BE2C (cell line): Measurements from ENCODE around the gene TRMO.

Experiments
- DNase-seq: peaks from one replicate; pipeline ENCODE4 v3.0.0-alpha.2; 2020
- H3K27me3 ChIP-seq: fragments of 250-450 bp; sonication (Bioruptor Pico); 2 replicates; pipeline ENCODE4 v1.5.1; 2020; ENCODE audit warnings: mild to moderate bottlenecking
- H3K36me3 ChIP-seq: fragments of 250-450 bp; sonication (Bioruptor Pico); 2 replicates; pipeline ENCODE4 v1.5.1; 2020; ENCODE audit warnings: mild to moderate bottlenecking
- H3K4me1 ChIP-seq: fragments of 250-450 bp; sonication (Bioruptor Pico); 2 replicates; pipeline ENCODE4 v1.5.1; 2020
- H3K4me3 ChIP-seq: 2 replicates; pipeline ENCODE4 v1.5.1; 2011; ENCODE audit warnings: low read depth, low read length
- H3K9me3 ChIP-seq: fragments of 250-450 bp; sonication (Bioruptor Pico); 2 replicates; pipeline ENCODE4 v1.5.1; 2020
- CTCF ChIP-seq: IDR thresholded peaks from 2 replicates; pipeline ENCODE4 v1.5.1; 2012; ENCODE audit warnings: mild to moderate bottlenecking, low read depth, low read length

TRMO gene

GRCh38 chr9:97933297-97933998, 11.1 kb upstream of the TRMO start:
- Histone ChIP-seq H3K4me3 (no peak overlapping the region), H3K27me3 (peaks cover 84% of the 10 kb centered on the region), H3K9me3 (no peaks in the 10 kb centered on the region), H3K4me1 (no peaks in the 10 kb centered on the region), H3K36me3 (no peaks in the 10 kb centered on the region)
- no peak for DNase-seq
- no peak for TF ChIP-seq CTCF

- Histone ChIP-seq H3K4me3 (no peak overlapping the region), H3K27me3 (peaks cover 88% of the 10 kb centered on the region), H3K9me3 (no peaks in the 10 kb centered on the region), H3K36me3 (no peaks in the 10 kb centered on the region), H3K4me1 (no peaks in the 10 kb centered on the region)
- TF ChIP-seq CTCF, result no peak
- no peak for DNase-seq
Observed at GRCh38 chr9:97930972-97931371, 8.7 kb upstream of the TRMO start.

GRCh38 chr9:97928986-97929604, 6.8 kb upstream of the TRMO start:
- H3K9me3 ChIP-seq, result no peaks in the 10 kb centered on the region
- H3K27me3 ChIP-seq, result peaks cover 88% of the 10 kb centered on the region
- TF ChIP-seq CTCF, result no peak
- H3K4me1 ChIP-seq, result no peaks in the 10 kb centered on the region
- no peak overlapping the region for H3K4me3 ChIP-seq
- no peak for DNase-seq
- H3K36me3 ChIP-seq, result no peaks in the 10 kb centered on the region

GRCh38 chr9:97925497-97926334, 3.4 kb upstream of the TRMO start:
- Histone ChIP-seq H3K4me3 (no peak overlapping the region), H3K4me1 (0 out of 2 replicates have a peak, but pooled peaks cover 2% of the 10 kb centered on the region), H3K36me3 (no peaks in the 10 kb centered on the region), H3K27me3 (peaks cover 63% of the 10 kb centered on the region), H3K9me3 (no peaks in the 10 kb centered on the region)
- TF ChIP-seq CTCF, result no peak
- no peak for DNase-seq

- no peak for DNase-seq
- TF ChIP-seq CTCF, result no peak
- Histone ChIP-seq H3K27me3 (peaks cover 50% of the 10 kb centered on the region), H3K4me3 (no peak overlapping the region), H3K4me1 (0 out of 2 replicates have a peak, but pooled peaks cover 2% of the 10 kb centered on the region), H3K9me3 (no peaks in the 10 kb centered on the region), H3K36me3 (no peaks in the 10 kb centered on the region)
Observed at GRCh38 chr9:97924386-97924785, 2.1 kb upstream of the TRMO start.
